Esophagus muscularis mucosa (tissue), 4 donors: Measurements from ENCODE around the gene POLR2E. TPM values are rescaled to one million over a fixed set of nuclear protein-coding genes. Genes with fewer than 3 reads are reported as not detected.

Experiments
- DNase-seq: peaks from one replicate; pipeline ENCODE4 v3.0.0-alpha.2; 2017; ENCODE audit errors: extremely low spot score
- H3K27ac ChIP-seq, 4 donors: fragments of 200-600 bp; sonication (generic); replicated peaks in 1 of 4; 1 replicate in 3 of 4; 2 replicates in 1 of 4; pipeline ENCODE4 v1.5.1; 2016 to 2019; ENCODE audit warnings: mild to moderate bottlenecking in 1 of 4
- H3K27me3 ChIP-seq, 4 donors: fragments of 200-600 bp; sonication (generic); one replicate each; pipeline versions ENCODE4 v1.5.1 to v1.6.0; 2016 to 2019
- H3K36me3 ChIP-seq, 4 donors: fragments of 200-600 bp; sonication (generic); one replicate each; pipeline ENCODE4 v1.5.1; 2016 to 2019
- H3K4me1 ChIP-seq, 4 donors: fragments of 200-600 bp; sonication (generic); one replicate each; pipeline ENCODE4 v1.5.1; 2016 to 2019
- H3K4me3 ChIP-seq, 4 donors: fragments of 200-600 bp; sonication (generic); 1 replicate in 2 of 4; 2 replicates in 2 of 4; pipeline ENCODE4 v1.5.1; 2016 to 2019; ENCODE audit warnings: mild to moderate bottlenecking in 4 of 4, moderate library complexity in 1 of 4
- H3K9me3 ChIP-seq, 4 donors: fragments of 200-600 bp; sonication (generic); 1 replicate in 3 of 4; 2 replicates in 1 of 4; pipeline ENCODE4 v1.5.1; 2016 to 2019
- EP300 ChIP-seq: sonication (generic); formaldehyde crosslinking; IDR thresholded peaks from one replicate; pipeline ENCODE4 v1.6.1; 2017; ENCODE audit warnings: antibody characterized with exemption
- POLR2A ChIP-seq: fragments of 450-650 bp; IDR thresholded peaks from one replicate; pipeline ENCODE4 v1.6.1; 2017; ENCODE audit warnings: antibody characterized with exemption, moderate library complexity, mild to moderate bottlenecking, low read depth
- POLR2AphosphoS5 ChIP-seq, 2 donors: sonication (generic); formaldehyde crosslinking; IDR thresholded peaks; one replicate each; pipeline ENCODE4 v1.6.1; 2017; ENCODE audit warnings: antibody characterized with exemption in 2 of 2
- WGBS: methylation state at CpG from one replicate; pipeline ENCODE4 v1.1.5; 2018; 5-methylcytosine and 5-hydroxymethylcytosine counted together
- intact Hi-C: fragments of 100-400 bp; cut with DNase I; formaldehyde crosslinking; loops from one replicate; pipeline ENCODE4 v1.15.1; 2023
- total RNA-seq, 4 donors: library from RNA; depleted of rRNA; stranded (reverse); fragments of >200 nt; gene quantifications; one replicate each; pipeline versions ENCODE4 v1.1.0 to v1.2.1, GENCODE V29; 2016
- TF ChIP-seq, protein P1 (sequence below), 3 experiments: fragments of 200-600 bp in 2 of 3; fragments of 450-650 bp in 1 of 3; sonication (generic) in 2 of 3; IDR thresholded peaks; one replicate each; pipeline ENCODE4 v1.5.1; 2017 to 2019; ENCODE audit warnings: antibody characterized with exemption in 3 of 3, mild to moderate bottlenecking in 2 of 3, moderate library complexity in 1 of 3

POLR2E gene
- total RNA-seq, 4 donors from 2014 or later = 96.8 to 198 (median 135) TPM

DNA sequence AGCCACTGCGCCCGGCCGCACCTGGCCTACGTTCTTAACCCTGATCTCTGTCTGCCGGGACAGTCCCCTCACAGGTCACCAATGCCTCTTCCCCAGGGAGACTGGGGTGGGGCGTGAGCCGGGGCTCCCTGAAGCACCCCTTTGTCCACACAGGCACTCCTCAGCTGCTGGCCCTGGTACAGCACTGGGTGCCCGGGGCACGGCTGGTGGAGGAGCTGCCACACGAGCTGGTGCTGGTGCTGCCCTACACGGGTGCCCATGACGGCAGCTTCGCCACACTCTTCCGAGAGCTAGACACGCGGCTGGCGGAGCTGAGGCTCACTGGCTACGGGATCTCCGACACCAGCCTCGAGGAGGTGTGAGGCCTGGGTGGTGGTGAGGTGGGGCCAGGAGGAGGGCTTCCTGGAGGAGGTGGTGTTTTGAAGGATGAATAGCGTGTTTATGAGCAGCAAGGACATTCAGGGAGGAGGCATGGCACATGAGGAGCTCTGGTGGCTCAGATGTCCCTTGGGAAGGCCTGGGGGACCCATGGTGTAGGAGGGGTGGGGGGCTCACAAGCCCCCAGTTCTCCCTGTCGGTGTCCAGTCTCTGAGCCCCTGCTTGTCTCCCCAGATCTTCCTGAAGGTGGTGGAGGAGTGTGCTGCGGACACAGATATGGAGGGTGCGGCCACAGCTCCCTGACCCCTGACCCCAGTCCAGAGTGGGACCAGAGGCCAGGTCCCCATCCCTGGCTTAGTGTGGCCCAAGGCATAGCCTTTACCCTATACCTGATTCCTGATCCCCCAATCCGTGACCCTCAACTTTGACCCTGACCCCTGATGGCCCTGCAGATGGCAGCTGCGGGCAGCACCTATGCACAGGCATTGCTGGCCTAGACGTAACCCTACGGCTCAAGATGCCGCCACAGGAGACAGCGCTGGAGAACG is 41.7 kb downstream of the POLR2E start:
- TF ChIP-seq EP300 = no peak
- TF ChIP-seq, protein P1, sequence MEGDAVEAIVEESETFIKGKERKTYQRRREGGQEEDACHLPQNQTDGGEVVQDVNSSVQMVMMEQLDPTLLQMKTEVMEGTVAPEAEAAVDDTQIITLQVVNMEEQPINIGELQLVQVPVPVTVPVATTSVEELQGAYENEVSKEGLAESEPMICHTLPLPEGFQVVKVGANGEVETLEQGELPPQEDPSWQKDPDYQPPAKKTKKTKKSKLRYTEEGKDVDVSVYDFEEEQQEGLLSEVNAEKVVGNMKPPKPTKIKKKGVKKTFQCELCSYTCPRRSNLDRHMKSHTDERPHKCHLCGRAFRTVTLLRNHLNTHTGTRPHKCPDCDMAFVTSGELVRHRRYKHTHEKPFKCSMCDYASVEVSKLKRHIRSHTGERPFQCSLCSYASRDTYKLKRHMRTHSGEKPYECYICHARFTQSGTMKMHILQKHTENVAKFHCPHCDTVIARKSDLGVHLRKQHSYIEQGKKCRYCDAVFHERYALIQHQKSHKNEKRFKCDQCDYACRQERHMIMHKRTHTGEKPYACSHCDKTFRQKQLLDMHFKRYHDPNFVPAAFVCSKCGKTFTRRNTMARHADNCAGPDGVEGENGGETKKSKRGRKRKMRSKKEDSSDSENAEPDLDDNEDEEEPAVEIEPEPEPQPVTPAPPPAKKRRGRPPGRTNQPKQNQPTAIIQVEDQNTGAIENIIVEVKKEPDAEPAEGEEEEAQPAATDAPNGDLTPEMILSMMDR (IDR thresholded peaks at IDR 0.05) = no peak
- no peak for TF ChIP-seq POLR2A
- TF ChIP-seq POLR2AphosphoS5 (IDR thresholded peaks at IDR 0.05) = no peak
- 94% methylated on average over 3 of the region's 31 CpGs for WGBS
- DNase-seq = no peak

DNA sequence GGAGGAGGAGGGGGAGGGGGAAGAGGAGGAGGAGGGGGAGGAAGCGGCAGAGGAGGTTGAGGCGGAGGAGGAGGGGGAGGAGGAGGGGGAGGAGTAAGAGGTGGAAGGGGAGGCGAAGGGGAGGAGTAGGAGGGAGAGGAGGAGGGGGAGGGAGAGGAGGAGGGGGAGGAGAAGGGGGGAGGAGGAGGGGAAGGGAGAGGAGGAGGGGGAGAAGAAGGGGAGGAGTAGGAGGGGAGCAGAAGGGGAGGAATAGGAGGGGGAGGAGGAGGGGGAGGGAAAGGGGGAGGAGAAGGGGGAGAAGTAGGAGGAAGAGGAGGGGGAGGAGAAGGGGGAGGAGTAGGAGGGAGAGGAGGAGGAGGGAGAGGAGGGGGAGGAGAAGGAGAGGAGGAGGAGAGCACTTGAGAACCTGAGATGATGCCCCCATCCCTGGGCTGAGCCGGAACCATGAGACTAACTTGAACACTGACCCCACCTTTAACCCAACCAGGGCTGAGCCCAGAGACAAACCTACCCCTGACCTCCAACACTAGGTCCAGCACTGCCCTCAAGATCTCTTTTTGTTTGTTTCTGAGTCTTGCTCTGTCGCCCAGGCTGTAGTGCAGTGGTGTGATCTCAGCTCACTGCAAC is 42.7 kb downstream of the POLR2E start:
- TF ChIP-seq EP300 (no peak), POLR2AphosphoS5 (IDR thresholded peaks at IDR 0.05) (no peak), POLR2A (no peak)
- TF ChIP-seq, protein P1 (IDR thresholded peaks at IDR 0.05) = no peak
- Histone ChIP-seq H3K36me3 (peaks cover 0 to 22% (median 6%) of the 10 kb centered on the region in 4 donors), H3K4me1 (no peaks in the 10 kb centered on the region), H3K27me3 (no peaks in the 10 kb centered on the region), H3K27ac (no peak overlapping the region), H3K4me3 (no peak overlapping the region), H3K9me3 (peaks cover 4 to 20% (median 19%) of the 10 kb centered on the region in 4 donors)
- intact Hi-C loops = no loop called here
- WGBS = 76% methylated on average over 4 of the region's 5 CpGs
- DNase-seq = no peak

More for the DNA sequence above, 41.7 kb downstream of the POLR2E start:
- Histone ChIP-seq H3K36me3 (peaks cover 0 to 28% (median 6%) of the 10 kb centered on the region in 4 donors), H3K9me3 (peaks cover 4 to 30% (median 29%) of the 10 kb centered on the region in 4 donors), H3K4me3 (no peak overlapping the region), H3K4me1 (no peaks in the 10 kb centered on the region), H3K27me3 (no peaks in the 10 kb centered on the region), H3K27ac (no peak overlapping the region)
- intact Hi-C loops = no loop called here

DNA sequence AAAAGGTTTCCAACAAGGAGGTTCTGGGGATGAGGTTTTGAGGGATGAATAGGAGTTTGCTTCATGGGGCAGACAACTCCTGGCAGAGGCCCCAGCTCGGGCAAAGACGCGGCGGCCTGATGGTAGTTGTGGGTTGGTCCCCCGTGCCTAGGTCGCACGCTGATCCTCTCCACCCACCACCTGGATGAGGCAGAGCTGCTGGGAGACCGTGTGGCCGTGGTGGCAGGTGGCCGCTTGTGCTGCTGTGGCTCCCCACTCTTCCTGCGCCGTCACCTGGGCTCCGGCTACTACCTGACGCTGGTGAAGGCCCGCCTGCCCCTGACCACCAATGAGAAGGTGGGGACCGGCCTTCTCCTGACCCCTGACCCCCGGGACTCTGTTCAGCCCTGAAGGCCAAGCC is 43.4 kb downstream of the POLR2E start:
- intact Hi-C loops = no loop called here
- DNase-seq = no peak
- peaks cover 0 to 14% (median 12%) of the 10 kb centered on the region in 4 donors for H3K9me3 ChIP-seq
- H3K27me3 ChIP-seq = no peaks in the 10 kb centered on the region
- H3K27ac ChIP-seq = no peak overlapping the region
- H3K4me1 ChIP-seq = peaks cover 0 to 3% (median 0%) of the 10 kb centered on the region in 4 donors
- TF ChIP-seq, protein P1 (IDR thresholded peaks at IDR 0.05) = no peak
- TF ChIP-seq POLR2AphosphoS5 (IDR thresholded peaks at IDR 0.05) (no peak), POLR2A (no peak), EP300 (no peak)
- peaks cover 0 to 22% (median 5%) of the 10 kb centered on the region in 4 donors for H3K36me3 ChIP-seq
- WGBS = 92% methylated on average over 17 of the region's 17 CpGs
- no peak overlapping the region for H3K4me3 ChIP-seq

DNA sequence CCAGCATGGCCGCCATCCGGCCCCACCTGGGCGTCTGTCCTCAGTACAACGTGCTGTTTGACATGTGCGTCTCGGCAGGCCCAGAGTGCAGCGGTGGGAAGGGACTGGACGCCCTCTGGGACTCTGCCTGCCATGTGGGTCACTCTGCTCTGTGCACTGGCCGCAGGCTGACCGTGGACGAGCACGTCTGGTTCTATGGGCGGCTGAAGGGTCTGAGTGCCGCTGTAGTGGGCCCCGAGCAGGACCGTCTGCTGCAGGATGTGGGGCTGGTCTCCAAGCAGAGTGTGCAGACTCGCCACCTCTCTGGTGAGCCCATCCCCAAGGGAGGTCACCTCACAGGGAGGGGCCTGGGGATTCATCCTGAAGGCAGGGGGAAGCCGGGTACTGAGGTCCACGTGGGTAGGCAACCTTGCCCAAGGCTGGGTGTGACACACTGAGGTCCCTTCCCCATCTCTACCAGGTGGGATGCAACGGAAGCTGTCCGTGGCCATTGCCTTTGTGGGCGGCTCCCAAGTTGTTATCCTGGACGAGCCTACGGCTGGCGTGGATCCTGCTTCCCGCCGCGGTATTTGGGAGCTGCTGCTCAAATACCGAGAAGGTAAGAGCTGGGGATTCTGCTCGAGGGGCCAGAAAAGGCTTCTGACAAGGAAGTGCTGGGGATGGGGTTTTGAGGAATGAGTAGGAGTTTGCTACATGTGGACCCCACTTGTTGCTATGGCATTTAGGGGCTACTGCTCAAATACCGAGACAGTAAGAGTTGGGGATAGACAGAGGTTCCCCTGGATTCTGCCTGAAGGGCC is 44.0 kb downstream of the POLR2E start:
- Histone ChIP-seq H3K4me1 (peaks cover 0 to 3% (median 0%) of the 10 kb centered on the region in 4 donors), H3K4me3 (no peak overlapping the region), H3K36me3 (peaks cover 0 to 18% (median 3%) of the 10 kb centered on the region in 4 donors), H3K9me3 (peaks cover 0 to 8% (median 7%) of the 10 kb centered on the region in 4 donors), H3K27me3 (no peaks in the 10 kb centered on the region), H3K27ac (no peak overlapping the region)
- TF ChIP-seq POLR2AphosphoS5 (IDR thresholded peaks at IDR 0.05) (no peak), POLR2A (no peak), EP300 (no peak)
- TF ChIP-seq, protein P1 (IDR thresholded peaks at IDR 0.05) = no peak
- intact Hi-C loops = no loop called here
- 80% methylated on average over 15 of the region's 31 CpGs for WGBS
- no peak for DNase-seq
